RWPE1 (cell line): Measurements from ENCODE around the gene CASKIN2.

Source experiments
- CTCF ChIA-PET: fragments of 350-600 bp; sonication (Branson Sonifier 250); formaldehyde crosslinking; extraction: SDS; loops from one replicate; lab custom pipeline; 2021; lab: Yijun Ruan, JAX
- POLR2A ChIA-PET: fragments of 400-600 bp; formaldehyde crosslinking; extraction: SDS; loops from one replicate; lab custom pipeline; 2020; ENCODE audit warnings: antibody characterized with exemption; ENCODE audit not compliant: low non-redundant PET; lab: Yijun Ruan, JAX
- DNase-seq: peaks from one replicate; pipeline ENCODE4 v3.0.0; 2012; ENCODE audit warnings: low spot score
- H3K27ac ChIP-seq: fragments of 450-650 bp; 2 replicates; pipeline ENCODE4 v1.5.1; 2017
- CTCF ChIP-seq: fragments of 450-650 bp; conservative IDR thresholded peaks from 2 replicates; pipeline ENCODE4 v1.5.1; 2017; ENCODE audit warnings: low read depth, mild to moderate bottlenecking

Gene CASKIN2

DNA sequence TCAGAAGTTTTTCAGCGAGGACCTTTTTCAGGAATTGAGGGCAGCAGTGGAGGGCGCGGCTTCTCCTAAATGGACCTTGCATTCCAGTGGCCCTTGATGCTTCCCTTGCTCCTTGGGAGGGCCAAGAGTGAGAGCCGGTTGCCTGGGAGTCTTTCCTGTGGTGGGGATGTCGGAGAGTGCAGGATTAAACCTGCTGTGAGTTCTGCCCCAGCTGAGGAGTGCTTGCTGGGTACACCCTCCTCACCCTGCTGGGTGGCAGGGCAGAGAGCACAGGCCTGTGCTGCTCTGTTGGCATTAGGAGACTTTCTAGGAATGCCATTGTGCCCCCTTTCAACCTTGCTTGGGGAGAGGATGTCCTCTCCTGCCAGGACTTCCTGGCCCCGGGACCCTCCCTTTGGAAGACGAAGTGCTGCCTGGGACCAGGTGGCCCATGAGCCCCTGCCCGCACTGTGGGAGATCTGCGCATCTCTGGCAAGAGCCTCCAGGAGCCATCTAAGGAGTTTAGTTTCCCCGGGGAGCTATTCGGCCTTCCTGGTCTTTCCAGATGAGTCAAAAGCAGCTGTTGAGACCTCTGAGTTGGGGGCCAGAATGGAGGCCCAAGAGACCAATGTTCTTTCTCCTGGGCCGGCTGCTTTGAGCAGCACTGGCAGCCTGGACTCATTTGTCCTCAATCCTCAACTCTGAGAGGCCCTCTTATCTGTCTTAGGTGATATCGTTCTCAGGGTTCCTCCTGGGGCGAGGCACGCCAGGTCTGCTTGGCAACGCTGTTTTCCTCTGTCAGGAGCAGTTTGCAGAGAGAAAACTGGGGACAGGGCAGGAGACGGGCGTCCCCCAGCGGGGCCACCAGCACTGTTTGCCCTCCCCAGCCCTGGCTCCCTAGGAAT is 15.7 kb upstream of the CASKIN2 start:
- POLR2A ChIA-PET = interaction anchor here (1.1 kb wide), 1 partner anchor 18 kb away, joined by 3 read pairs; no protein-coding TSS in a partner anchor

DNA sequence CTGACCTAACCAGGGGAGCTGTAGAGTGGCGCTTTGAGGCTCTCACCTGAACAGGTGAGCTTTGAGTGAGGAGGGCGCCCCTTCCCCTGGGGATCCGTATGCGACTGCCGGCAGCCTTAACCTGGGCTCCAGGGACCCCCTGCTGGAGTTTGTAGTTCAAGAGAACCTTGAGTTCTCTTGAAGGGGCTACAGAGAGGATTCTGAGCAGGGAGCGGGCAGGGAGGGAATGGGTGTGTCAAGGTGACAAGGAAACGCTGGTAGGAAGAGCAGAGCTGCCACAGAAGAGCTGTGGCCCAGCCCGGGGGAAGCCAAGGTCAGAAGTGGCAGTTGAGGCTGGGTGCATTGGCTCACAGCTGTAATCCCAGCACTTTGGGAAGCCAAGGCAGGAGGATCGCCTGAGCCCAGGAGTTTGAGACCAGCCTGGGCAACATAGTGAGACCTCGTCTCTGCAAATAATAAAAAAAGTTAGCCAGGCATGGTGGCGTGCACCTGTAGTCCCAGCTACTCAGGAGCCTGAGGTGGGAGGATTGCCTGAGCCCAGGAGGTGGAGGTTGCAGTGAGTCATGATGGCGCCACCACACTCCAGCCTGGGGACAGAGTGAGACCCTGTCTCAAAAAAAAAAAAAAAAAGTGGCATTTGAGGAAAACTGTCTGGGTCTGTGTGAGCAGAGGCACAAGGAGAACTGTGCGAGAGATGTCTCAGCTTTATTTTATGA is 11.4 kb upstream of the CASKIN2 start:
- ChIA-PET POLR2A (interaction anchor here (0.6 to 1.2 kb wide), 2 partner anchors 10 to 119 kb away, joined by 3 read pairs; partner anchors contain the start of gene TSEN54), CTCF (interaction anchor here (0.6 kb wide), 1 partner anchor 23 kb away, joined by 4 read pairs; no protein-coding TSS in a partner anchor)
- TF ChIP-seq CTCF = no peak
- DNase-seq = no peak
- no peak overlapping the region for H3K27ac ChIP-seq

More for the DNA sequence above, 15.7 kb upstream of the CASKIN2 start:
- DNase-seq = no peak
- H3K27ac ChIP-seq = no peak overlapping the region
- no peak for TF ChIP-seq CTCF
- CTCF ChIA-PET = interaction anchor here (0.5 kb wide), 1 partner anchor 17 kb away, joined by 4 read pairs; no protein-coding TSS in a partner anchor

- TF ChIP-seq CTCF = no peak
- no peak for DNase-seq
- ChIA-PET CTCF (interaction anchor here (0.6 kb wide), 1 partner anchor 24 kb away, joined by 4 read pairs; no protein-coding TSS in a partner anchor), POLR2A (interaction anchor here (1.0 to 1.6 kb wide), 3 partner anchors 9 to 55 kb away, joined by 3 to 13 read pairs (median 3); partner anchors contain the start of gene TSEN54)
- H3K27ac ChIP-seq = peak overlapping the region; percentile 78
Observed at GRCh38 chr17:75525806-75526554, 10.6 kb upstream of the CASKIN2 start.

GRCh38 chr17:75524970-75525805 is 9.9 kb upstream of the CASKIN2 start, which contains the start of gene LLGL2:
LLGL2 (plus strand) TSS chr17:75525697; CDS start chr17:75543427, 17,730 bp downstream.
- peak; percentile 98 for DNase-seq
- ChIA-PET POLR2A (interaction anchor here (0.6 to 1.6 kb wide), 10 partner anchors 9 to 876 kb away, joined by 3 to 13 read pairs (median 3); partner anchors contain the start of gene TSEN54), CTCF (interaction anchor here (0.7 kb wide), 3 partner anchors 25 to 325 kb away, joined by 4 to 5 read pairs (median 4); no protein-coding TSS in a partner anchor)
- H3K27ac ChIP-seq = peak within 1 kb of the TSS; percentile 78
- TF ChIP-seq CTCF = peak; percentile 75

DNA sequence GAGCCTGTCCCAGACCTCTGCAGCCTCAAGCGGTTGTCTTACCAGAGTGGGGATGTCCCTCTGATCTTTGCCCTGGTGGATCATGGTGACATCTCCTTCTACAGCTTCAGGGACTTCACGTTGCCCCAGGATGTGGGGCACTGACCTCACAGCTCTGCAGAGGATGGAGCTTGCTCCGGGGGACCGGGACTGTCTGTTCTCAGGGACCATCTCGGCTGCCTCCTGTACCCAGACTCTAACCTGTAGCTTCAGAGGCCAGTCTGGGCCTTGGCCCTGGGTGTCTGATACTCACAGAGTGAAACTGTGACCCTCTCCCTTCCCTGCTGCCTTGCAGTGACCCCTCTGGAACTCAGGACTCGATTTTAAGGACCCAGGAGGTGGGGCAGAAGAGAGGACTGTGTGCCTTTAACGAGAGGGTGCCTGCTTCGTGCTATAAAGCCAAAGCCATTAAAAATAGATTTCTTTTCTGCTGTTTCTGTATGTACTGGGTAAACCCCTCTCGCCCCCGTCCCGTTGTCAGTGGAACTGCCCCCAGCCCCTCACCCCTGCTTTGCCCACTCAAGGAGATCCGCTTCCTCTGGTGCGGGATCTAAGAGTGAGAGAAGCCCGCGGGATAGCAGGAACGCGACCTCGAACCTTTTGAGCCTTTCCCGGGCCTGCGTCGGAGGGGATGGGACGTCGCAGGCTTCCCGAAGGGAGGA is 9.1 kb upstream of the CASKIN2 start:
- ChIA-PET CTCF (interaction anchor here (0.7 kb wide), 3 partner anchors 26 to 324 kb away, joined by 4 to 5 read pairs (median 4); no protein-coding TSS in a partner anchor), POLR2A (interaction anchor here (1.6 kb wide), 1 partner anchor 8 kb away, joined by 13 read pairs; the partner anchor contains the start of gene TSEN54)
- no peak for TF ChIP-seq CTCF
- H3K27ac ChIP-seq = peak overlapping the region; percentile 78
- no peak for DNase-seq
